ENCODE data around the gene RCOR1.

The RCOR1 gene

GRCh38 chr14:102750376-102750775 is 157.9 kb downstream of the RCOR1 start:
- no peak overlapping the region for H2AFZ ChIP-seq (ENCODE audit: low read depth)
- no peaks in the 10 kb centered on the region for H3K27me3 ChIP-seq (ENCODE audit: insufficient read depth, low read depth)
- no peak overlapping the region for H3K9ac ChIP-seq
- no peaks in the 10 kb centered on the region for H3K79me2 ChIP-seq (ENCODE audit: insufficient read depth, low read depth)
- TF ChIP-seq CTCF (conservative IDR thresholded peaks at IDR 0.05; ENCODE audit: low read depth, low read length): no peak
- H3K4me1 ChIP-seq (ENCODE audit: low read depth, poor library complexity, severe bottlenecking): no peaks in the 10 kb centered on the region
- H3K27ac ChIP-seq: no peak overlapping the region
- no peaks in the 10 kb centered on the region for H4K20me1 ChIP-seq (ENCODE audit: insufficient read depth)
- no peak overlapping the region for H3K4me2 ChIP-seq
- H3K36me3 ChIP-seq (ENCODE audit: insufficient read depth): no peaks in the 10 kb centered on the region
- no peak overlapping the region for H3K4me3 ChIP-seq (IDR thresholded peaks at IDR 0.05; ENCODE audit: insufficient read depth, low read depth, low read length)

GRCh38 chr14:102751088-102751487 is 158.6 kb downstream of the RCOR1 start:
- no peaks in the 10 kb centered on the region for H3K79me2 ChIP-seq (ENCODE audit: insufficient read depth, low read depth)
- H3K4me3 ChIP-seq (IDR thresholded peaks at IDR 0.05; ENCODE audit: insufficient read depth, low read depth, low read length): no peak overlapping the region
- no peaks in the 10 kb centered on the region for H3K27me3 ChIP-seq (ENCODE audit: insufficient read depth, low read depth)
- no peak overlapping the region for H2AFZ ChIP-seq (ENCODE audit: low read depth)
- H3K4me2 ChIP-seq: no peak overlapping the region
- no peaks in the 10 kb centered on the region for H3K36me3 ChIP-seq (ENCODE audit: insufficient read depth)
- no peak for TF ChIP-seq CTCF (conservative IDR thresholded peaks at IDR 0.05; ENCODE audit: low read depth, low read length)
- H3K9ac ChIP-seq: no peak overlapping the region
- no peaks in the 10 kb centered on the region for H4K20me1 ChIP-seq (ENCODE audit: insufficient read depth)
- no peak overlapping the region for H3K27ac ChIP-seq
- H3K4me1 ChIP-seq (ENCODE audit: low read depth, poor library complexity, severe bottlenecking): no peaks in the 10 kb centered on the region

GRCh38 chr14:102752239-102752847 is 159.9 kb downstream of the RCOR1 start:
- no peaks in the 10 kb centered on the region for H3K36me3 ChIP-seq (ENCODE audit: insufficient read depth)
- no peaks in the 10 kb centered on the region for H3K27me3 ChIP-seq (ENCODE audit: insufficient read depth, low read depth)
- no peak overlapping the region for H3K9ac ChIP-seq
- no peak overlapping the region for H3K4me2 ChIP-seq
- H2AFZ ChIP-seq (ENCODE audit: low read depth): no peak overlapping the region
- H3K4me3 ChIP-seq (IDR thresholded peaks at IDR 0.05; ENCODE audit: insufficient read depth, low read depth, low read length): no peak overlapping the region
- no peaks in the 10 kb centered on the region for H4K20me1 ChIP-seq (ENCODE audit: insufficient read depth)
- H3K27ac ChIP-seq: no peak overlapping the region
- no peaks in the 10 kb centered on the region for H3K4me1 ChIP-seq (ENCODE audit: low read depth, poor library complexity, severe bottlenecking)
- no peaks in the 10 kb centered on the region for H3K79me2 ChIP-seq (ENCODE audit: insufficient read depth, low read depth)
- TF ChIP-seq CTCF (conservative IDR thresholded peaks at IDR 0.05; ENCODE audit: low read depth, low read length): no peak

GRCh38 chr14:102754370-102755262 is 162.2 kb downstream of the RCOR1 start:
- H3K27me3 ChIP-seq (ENCODE audit: insufficient read depth, low read depth): no peaks in the 10 kb centered on the region
- no peak overlapping the region for H2AFZ ChIP-seq (ENCODE audit: low read depth)
- no peaks in the 10 kb centered on the region for H4K20me1 ChIP-seq (ENCODE audit: insufficient read depth)
- no peak overlapping the region for H3K4me2 ChIP-seq
- H3K79me2 ChIP-seq (ENCODE audit: insufficient read depth, low read depth): no peaks in the 10 kb centered on the region
- H3K4me1 ChIP-seq (ENCODE audit: low read depth, poor library complexity, severe bottlenecking): no peaks in the 10 kb centered on the region
- no peak for TF ChIP-seq CTCF (conservative IDR thresholded peaks at IDR 0.05; ENCODE audit: low read depth, low read length)
- H3K36me3 ChIP-seq (ENCODE audit: insufficient read depth): no peaks in the 10 kb centered on the region
- no peak overlapping the region for H3K27ac ChIP-seq
- H3K9ac ChIP-seq: no peak overlapping the region
- no peak overlapping the region for H3K4me3 ChIP-seq (IDR thresholded peaks at IDR 0.05; ENCODE audit: insufficient read depth, low read depth, low read length)

All from KMS-11 (cell line).